NCI-H2029 treated with DMSO at 0.1 percent for 48 hours (cell line): ENCODE results near the gene KRT7.

Experiments
- DNase-seq: peaks from one replicate; lab custom pipeline; 2025; lab: John Stamatoyannopoulos, UW

The KRT7 gene

DNA sequence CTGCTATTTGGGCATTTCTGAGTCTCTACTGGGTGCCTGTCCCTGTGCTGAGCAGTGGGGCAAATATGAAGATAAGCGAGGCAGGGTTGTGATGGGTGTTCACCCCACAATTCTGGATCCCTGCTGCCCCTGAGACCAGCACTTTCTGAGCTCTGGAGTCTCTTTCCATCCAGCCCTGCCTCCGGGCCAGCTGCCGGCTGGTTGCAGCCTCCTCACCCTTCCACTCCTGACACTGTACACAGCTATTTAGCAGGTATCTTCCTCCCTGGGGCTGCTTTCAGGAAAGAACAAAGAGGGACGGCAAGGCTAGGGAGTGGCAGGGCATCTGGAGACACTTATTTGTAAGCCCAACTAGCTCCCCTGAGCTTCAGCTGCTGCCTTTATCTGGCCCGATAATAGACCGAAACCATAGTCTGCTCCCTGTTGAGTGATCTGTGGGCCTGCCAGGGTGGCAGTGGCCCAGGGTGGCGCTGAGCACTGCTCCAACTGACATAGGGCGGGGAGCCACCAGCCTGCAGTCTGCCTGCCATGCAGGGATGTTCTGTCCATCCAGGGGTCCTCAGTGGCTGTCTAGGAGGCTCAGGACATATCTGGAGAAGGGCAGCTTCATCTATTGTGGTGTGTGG, 33.6 kb upstream of the KRT7 start:
- no peak for DNase-seq

DNA sequence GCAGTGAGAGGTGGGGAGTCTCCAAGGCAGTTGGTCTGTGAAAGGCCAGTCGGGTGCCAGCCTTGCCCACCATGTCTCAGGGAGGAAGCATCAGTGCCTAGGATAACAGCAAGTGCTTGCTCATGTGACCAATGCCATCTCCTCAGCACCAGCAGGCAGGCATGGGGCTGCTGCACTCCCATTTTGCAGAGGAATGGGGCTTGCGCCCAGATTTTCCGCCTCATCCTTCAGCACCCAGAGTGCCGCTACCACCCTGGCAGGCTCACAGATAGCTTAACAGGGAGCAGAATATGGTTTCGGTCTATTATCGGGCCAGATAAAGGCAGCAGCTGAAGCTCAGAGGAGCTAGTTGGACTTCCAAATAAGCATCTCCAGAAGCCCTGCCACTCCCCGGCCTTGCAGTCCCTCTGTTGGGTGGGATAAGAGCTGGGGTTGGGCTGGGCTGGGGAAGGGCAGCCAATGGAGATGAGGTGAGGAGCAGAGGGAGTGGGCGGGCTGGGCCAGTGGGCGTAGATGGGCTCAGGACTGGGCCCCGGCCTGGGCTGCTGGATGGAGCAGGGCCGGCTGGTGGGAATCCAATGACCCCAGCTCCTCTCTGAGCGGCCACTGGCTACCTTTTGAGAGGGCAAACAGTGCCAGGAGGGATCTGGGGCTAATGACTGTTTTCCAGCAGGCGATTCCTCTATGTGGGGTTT, 32.8 kb upstream of the KRT7 start:
- DNase-seq, result no peak

DNA sequence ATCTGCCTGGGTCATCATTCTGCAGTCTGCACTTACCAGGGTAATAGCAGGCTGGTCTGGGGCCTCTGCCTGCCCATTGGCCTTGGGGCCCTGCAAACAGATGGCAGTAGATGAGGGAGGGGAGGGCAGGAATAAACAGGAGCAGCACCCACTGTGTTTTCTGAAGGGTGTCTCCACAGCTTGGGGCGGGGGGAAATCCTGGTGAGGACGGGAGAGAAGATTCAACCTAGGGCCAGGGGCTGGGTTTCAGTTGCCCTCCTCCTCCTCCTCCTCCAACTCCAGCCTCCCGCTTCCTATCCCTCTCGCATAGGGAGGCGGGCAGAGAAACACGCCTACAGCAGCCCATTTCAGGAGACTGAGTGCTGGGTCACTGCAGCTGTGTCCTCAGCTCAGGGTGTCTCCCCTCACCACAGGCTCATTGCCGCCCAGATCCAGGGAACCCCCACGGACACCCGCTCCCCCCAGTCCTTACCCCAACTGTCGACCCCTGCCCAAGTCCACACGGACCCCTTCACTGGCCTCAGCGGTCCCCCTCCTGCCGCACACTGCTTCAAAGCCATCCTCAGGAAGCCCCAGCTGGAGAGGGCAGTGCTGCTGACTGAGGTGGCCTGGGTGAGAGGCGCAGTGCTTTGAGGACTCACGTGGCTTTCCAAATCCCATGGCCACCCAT, 32.1 kb upstream of the KRT7 start:
- no peak for DNase-seq

DNA sequence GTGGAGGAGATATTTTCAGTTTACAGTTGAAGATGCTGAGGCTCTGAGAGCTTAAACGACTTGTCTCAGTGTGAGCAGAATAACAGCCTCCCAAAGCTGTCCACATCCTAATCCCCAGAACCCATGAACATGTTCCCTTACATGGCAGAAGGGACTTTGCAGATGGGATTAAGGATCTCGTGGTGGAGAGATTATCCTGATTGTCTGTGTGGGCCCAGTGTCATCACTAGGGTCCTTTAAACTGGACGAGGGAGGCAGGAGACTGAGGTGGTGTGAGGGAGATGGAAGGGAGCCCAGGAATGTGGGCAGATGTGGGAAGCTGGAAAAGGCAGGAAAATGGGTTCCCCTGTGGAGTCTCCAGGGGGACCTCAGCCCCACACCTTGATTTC, 31.6 kb upstream of the KRT7 start:
- no peak for DNase-seq

DNA sequence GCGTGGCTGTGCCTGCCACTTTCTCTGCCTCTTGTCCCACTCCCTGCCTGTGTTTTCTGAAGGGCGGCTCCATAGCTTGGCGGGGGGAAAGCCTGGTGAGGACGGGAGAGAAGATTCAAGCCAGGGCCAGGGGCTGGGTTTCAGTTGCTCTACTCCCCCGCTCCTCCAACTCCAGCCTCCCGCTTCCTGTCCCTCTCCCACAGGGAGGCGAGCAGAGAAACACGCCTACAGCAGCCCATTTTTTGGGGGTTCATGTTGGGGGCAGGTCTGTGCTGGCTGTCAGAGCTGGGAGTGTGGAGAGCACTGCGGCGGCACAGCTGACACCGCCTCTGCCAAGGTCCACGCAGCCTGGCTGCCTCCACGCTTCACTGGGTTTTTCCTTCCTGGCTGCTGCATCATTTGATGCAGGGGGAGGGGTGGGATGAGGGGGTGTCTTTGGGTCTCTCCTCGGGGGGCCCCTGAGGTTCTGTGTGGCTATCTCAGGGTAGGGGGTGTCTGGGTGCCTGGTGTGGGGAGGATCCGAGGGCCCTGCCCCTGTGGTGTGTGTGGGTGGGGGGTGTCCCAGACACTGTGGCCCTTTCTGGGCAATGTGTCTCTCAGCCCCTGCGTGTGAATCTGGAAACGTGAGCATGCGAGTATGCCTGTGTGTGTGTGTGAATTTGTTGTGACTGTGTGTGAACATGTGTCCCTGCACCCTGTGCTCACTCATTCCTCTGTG, 30.5 kb upstream of the KRT7 start:
- peak; percentile 50 for DNase-seq

DNA sequence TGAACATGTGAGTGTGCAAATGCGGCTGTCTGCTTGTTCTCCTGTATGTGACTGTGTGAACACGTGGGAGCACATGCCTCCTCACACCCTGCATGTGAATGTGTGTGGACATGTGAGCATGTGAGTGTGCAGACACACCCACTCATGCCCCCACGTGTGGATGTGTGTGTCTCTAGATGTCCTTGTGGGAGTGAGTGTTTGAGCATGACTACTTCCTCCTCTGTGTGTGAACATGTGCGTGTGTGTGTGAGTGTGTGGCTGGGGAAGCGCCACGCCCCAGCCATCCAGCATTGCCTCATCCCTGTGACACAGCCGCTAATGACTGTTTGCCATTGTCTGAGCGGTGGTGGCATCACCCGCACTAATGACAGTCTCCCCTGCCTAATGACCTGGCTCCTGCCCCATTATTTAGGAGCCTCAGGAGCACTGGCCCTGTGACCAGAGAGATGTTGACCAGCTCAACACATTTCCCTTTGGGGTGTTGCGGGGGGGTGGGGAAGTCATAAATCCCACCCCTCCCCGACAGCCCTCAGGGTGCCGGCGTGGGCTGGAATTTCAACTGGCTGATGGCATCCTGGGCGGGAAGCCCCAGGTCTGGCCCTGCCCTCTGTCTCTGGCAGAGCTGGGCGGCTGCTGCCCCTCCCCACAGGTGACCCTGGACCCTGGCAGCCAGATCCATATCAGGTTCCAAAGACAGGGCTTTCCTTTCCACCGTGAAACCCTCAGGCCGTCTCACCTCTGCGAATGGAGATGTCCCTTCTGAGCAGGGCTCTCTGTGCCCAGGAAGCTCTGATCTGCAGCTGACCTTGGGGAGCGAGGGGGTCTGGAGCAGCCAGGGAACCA, 29.7 kb upstream of the KRT7 start:
- peak; percentile 86 for DNase-seq

DNA sequence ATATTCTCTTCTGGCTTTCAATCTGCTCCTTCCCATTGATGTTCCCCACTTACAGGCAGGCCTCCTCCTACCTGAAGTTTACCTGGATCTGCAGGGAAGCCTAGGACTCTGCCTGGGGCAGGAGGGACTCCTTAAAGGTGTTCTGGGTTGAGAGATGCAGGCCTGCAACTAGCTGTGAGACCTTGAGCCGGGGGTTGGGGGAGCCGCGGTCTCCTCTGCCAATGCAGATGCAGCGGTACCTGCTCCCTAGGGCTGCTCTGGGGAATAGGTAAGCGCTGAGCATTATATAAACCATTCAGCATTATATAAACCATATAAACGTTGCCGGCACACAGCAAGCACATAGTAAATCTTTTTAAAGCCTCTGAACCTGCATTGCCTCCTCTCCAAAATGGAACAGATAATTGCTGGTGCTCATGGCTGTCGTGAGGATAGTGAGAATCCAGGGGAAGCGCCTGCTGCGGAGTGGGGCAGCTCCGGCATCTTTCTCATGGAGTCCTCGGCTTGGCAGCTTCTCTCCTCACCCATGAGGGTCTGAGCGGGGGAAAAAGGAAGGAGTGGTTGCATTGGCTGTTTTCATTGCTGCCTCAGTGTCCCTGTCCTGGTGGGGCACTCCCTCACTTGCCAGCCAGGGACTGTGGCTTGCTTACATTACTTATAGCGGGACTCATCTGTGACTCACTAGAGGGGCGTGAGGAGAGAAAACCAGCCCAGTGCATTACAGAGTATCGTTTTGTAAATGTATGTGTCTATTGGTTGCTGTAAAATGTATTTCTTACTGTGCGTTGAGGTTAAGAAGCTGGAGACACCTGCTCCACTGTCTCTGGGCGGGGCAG, 28.7 kb upstream of the KRT7 start:
- DNase-seq, result no peak

DNA sequence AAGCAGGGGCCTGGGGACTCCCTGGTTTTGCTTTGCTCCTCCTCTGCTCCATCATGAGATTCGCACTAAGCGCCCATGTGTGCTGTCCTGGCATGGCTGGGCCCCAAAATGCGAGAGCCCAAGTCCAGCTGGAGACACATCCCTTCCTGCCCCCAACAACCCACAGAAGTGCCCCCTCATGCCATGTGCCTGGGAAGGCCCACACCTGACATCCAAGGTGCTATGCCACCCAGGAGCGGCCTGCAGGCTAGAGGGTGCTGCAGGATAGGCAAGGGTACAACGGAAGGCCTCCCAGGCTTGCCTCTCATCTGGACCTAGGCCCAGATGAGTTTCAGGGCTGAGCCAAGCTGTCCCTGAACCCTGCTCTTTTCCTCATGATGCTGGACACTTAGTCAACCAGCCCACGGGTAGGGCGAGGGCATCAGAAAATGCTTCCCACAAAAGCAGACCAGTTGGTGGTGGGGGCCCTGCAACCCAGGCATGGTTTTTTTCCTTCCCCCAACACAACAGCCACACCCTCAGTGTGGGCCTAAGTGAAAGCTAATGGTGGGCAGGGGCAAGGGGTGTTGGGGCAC, 28.0 kb upstream of the KRT7 start:
- DNase-seq, result no peak

DNA sequence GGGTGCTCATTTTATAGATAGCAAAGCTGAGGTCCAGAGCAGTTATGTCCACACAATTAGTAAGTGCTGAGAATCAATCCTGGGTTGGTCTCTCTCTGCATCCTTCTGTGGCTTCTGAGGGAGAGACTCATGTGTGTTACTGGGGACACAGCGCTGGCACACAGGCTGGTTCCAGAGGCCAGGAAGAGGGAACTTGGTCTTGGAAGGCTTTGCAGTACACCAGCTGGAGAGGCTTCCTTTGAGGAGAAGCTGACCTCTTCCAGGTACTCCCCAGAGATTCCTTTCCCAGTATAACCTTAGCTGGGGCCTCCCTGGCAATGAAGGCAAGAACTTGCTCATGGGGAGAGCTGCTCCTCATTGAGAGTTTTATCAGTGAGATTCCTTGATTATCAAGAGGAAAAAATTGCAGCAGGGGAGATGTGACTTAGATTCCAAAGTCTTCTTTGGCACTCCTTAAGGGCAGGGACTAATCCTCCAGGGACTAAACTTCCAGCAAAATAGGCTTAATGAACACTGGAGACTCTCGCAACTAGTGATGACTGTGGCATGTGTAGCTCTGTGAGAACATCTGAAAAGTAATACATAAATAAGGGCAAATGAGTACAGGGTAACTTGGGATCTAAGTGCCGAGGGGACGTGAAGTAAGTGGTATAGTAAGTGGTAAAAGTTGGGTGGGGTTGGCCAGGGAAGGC, 27.3 kb upstream of the KRT7 start:
- DNase-seq, result no peak

DNA sequence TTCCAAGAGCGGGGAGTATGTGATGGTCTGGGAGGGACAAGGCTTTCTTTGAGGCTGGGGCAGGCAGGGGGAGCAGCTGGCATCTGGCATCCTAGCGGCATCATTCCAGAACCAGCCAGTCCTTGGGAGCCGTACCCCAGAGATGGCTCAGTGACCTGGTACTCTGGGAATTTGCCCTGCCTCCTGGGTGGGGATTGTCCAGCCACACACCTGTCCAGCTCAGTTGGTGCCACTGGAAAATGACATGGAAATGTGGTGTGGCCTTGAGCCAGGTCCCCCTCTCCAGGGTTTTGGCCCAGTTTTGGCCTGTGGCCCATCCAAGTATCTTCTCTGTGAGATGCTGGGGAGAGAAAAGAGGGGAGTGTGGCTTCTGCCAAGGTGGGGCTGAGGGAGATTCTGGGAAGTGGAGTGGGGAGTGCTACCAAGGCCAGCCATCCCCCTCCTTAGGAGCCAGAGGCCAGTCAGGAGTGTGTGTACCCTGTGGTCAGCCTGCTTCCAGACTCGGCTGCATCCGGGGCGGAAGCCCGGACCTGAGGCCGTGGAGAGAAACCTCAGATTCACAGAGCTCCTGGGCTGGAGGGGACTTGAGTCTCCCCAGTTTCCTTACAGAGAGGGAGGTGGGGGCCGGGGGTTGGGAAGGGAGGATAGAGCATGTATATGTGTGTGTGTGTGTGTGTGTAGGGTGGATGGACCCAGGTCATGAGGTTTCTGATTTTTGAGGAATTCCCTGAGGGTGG, 26.6 kb upstream of the KRT7 start:
- no peak for DNase-seq

DNA sequence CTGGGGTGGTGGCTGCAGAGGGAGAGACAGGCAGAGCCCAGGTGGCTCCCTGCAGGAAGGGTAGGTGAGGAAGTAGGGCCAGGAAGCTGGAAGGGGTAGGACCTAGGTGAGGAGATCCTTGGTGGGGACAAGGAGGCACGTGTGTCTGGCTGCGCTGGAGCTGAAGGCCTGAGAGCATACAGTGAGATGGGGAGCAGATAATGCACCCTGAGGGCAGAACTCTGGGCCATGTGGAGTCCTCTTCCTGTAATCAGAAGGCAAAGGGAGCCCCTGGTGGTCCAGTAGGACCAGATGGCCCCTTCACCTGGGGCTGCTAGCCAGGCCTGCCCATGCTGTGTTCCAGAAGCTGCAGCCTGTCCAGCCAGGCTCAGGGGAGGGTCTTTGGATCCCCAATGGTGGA, 25.9 kb upstream of the KRT7 start:
- no peak for DNase-seq

DNA sequence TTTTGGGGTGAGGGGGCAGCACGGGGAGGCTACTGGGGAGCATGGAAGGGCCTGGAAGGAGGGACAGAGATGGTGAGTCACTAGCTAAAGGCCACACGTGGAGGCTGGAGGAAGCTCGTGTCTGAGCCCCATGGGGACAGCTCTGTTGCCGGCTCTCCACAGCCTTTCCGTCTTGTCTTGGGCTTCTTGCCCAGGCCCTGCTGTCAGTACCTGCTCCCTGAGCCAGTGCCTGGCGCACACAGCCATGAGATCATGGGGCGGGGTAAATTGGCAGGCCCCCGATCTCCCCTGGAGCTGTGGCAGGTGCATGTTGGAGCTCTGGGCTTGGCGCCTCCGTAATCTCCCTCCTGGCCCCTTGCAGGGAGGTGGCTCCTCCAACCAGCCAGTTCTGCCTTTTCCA, 25.1 kb upstream of the KRT7 start:
- DNase-seq, result peak; percentile 75

DNA sequence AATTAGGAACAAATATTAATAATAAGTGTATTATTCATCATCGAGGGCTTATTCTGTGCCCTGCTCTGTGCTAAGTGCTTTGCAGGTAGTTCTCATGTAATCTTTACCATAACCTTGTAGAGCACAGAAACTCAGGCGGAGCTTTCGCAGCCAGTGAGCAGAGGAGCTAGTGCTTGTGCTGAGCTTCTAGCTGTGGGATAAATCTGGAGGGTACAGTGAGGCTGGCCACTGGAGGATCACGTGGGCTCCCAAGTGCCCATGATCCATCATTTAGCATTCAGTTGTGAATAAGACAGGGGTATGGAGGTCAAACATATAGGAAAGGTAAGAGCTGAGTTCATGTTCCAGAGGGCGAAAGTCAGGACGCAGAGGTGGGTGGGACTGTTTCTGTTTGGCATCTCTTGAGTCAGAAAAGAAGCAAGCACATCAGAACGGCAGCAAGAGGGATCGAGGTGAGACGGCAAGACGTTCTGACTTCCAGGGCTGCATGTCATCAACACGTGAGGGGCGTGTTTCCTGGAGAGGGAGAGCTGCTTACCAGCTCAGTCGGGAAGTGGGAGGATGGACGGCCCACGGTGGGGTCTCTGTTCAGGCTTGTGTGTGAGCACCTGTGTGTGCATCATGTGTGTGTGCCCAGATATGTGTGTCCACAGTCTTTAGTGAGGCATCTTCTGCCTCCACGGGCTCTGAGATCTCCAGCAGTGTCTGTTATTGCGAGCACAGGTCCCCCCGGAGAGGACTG, 24.4 kb upstream of the KRT7 start:
- DNase-seq, result no peak

DNA sequence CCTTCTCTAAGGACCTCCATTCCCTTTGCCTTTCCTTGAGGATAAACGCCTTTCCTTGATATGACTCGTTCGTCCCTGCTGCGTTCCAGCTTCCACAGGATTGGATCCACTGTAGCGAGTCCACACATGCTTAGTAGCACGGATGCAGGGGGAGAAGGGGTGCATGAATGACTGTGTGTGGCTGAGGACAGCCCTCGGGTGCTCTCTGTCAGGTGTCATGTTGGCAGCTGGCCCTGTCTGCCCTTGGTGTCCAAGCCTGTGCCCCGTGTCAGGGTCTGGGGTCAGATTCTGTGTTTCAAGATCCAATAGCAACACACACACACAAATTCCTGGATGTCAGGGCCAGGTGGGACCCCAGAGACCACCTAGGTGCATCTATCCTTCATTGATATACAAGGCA, 23.7 kb upstream of the KRT7 start:
- DNase-seq, result no peak

DNA sequence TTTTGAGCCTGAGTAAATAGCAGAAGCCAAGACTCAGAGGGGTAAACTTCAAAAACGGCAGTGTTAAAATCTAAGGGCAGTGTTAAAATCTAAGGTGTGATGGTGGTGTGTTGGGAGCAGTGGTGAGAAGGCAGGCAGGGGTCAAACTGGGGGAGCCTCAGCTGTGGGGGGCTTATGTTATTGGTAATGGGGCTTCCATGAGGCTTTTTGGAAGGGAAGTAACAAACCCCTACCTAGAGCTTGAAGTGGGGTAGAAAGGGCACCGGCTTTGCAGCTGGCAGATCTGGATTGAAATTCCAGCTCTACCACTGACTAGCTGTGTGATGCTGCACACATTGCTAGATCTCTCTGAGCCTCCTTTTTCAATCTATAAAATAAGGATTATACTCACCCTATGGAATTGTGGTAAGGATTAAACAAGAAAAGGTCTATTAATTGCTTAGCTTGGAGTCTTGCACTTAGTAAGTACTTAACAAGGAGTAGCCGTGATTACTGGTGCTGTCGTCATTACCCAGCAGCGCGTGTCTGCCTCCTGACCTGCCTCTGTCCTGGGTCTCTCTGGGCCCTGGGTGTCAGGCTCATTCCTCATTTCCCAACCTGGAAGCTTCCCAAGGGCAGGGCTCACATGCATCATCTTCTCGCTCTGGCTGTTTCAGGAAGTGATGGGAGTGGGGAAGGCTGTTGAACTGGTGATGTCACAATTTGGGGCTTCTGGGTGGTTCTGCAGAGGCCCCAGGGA, 22.7 kb upstream of the KRT7 start:
- DNase-seq, result no peak

DNA sequence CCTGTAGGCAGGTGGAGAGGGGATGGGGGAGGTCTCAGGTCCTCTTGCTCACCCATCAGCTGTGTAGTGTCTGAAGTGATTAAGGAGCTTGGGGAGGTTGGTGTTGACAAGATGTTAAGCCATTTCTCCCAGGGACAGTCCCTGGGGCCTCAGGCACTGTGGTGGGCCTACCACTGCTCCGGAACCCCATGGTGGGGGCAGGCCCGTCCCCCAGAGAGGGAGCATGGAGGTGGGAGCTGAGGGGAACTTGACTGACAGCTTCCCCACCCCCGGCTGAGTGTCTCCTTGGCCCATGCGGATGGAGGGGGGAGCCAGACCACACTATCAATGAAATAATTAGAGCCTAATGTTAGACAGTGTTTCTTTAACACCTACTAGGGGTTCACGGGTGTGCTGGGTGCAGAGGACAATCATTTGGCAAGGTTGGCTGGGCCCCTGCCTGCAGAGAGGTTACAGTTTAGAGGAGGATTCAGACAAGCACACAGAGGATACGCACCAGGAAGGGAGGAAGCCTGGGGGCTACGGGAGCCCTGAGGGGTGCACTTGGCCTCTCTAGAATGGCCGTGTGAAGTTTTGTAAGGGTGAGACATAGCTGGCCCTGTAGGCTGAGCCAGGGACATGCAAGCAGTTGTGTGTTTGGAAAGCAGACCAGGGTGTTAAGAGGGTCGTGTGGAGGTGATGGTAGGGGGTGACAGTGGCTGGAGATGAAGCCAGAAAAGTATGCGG, 22.0 kb upstream of the KRT7 start:
- DNase-seq, result no peak
